ENCODE data around the gene C4B. TPM values are rescaled to one million over a fixed set of nuclear protein-coding genes. Genes with fewer than 3 reads are reported as not detected.
"Not testable (repeated sequence)": the region's sequence is repeated elsewhere in the genome, so short reads cannot be mapped to it uniquely, and the experiment has no call there.

Gene C4B
- total RNA-seq, 1 experiment from 2014 or later = 1.1 TPM

DNA sequence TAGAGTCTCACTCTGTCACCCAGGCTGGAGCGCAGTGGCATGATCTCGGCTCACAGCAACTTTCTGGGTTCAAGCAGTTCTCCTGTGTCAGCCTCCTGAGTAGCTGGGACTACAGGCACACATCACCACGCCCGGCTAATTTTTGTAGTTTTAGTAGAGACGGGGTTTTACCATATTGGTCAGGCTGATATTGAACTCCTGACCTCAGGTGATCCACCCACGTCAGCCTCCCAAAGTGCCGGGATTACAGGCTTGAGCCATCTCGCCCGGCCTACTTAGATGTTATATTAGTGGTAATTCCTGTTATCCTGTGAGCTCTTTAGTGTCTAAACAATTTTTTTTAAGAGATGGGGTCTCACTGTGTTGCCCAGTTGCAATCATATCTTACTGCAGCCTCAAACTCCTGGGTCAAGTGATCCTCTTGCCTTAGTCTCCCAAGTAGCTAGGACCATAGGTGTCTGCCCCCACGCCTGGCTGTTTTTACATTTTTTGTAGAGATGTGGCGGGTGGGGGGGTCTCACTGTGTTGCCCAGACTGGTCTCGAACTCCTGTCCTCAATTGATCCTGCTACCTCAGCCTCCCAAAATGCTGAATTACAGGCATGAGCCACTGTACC, 36.7 kb upstream of the C4B start:
- H3K4me3 ChIP-seq (ENCODE audit: low read depth, low read length) = no peak overlapping the region
- H3K4me3 Mint-ChIP-seq (ENCODE audit: unreplicated experiment) = no peak overlapping the region
- POLR2A ChIA-PET = no interaction called here
- H3K4me1 ChIP-seq = no peaks in the 10 kb centered on the region
- H3K36me3 ChIP-seq (ENCODE audit: control insufficient read depth, insufficient read depth, low read length) = no peaks in the 10 kb centered on the region; the same call in 1 of the 2 replicates
- TF ChIP-seq, protein P1, sequence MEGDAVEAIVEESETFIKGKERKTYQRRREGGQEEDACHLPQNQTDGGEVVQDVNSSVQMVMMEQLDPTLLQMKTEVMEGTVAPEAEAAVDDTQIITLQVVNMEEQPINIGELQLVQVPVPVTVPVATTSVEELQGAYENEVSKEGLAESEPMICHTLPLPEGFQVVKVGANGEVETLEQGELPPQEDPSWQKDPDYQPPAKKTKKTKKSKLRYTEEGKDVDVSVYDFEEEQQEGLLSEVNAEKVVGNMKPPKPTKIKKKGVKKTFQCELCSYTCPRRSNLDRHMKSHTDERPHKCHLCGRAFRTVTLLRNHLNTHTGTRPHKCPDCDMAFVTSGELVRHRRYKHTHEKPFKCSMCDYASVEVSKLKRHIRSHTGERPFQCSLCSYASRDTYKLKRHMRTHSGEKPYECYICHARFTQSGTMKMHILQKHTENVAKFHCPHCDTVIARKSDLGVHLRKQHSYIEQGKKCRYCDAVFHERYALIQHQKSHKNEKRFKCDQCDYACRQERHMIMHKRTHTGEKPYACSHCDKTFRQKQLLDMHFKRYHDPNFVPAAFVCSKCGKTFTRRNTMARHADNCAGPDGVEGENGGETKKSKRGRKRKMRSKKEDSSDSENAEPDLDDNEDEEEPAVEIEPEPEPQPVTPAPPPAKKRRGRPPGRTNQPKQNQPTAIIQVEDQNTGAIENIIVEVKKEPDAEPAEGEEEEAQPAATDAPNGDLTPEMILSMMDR (IDR thresholded peaks at IDR 0.05; ENCODE audit: insufficient read depth in 1 of 2, low read depth in 1 of 2, low read length in 1 of 2, severe bottlenecking in 1 of 2, unreplicated experiment in 1 of 2) = no peak
- BruUV-seq (replicated peaks) = no TSS peak
- no peaks in the 10 kb centered on the region for H3K27me3 ChIP-seq (replicated peaks; ENCODE audit: control insufficient read depth, insufficient read depth, low read length)
- peaks cover 9% of the 10 kb centered on the region for H3K4me1 Mint-ChIP-seq (ENCODE audit: low read depth, unreplicated experiment)
- H3K36me3 Mint-ChIP-seq (ENCODE audit: insufficient read depth, unreplicated experiment) = peaks cover 21% of the 10 kb centered on the region
- H3K27me3 Mint-ChIP-seq (ENCODE audit: insufficient read depth, unreplicated experiment) = no peaks in the 10 kb centered on the region
- no peaks in the 10 kb centered on the region for H3K9me3 ChIP-seq
- H3K27ac Mint-ChIP-seq (ENCODE audit: unreplicated experiment) = no peak overlapping the region
- no peaks in the 10 kb centered on the region for H3K9me3 Mint-ChIP-seq (ENCODE audit: unreplicated experiment)
- CTCF ChIA-PET = interaction anchor here (0.7 kb wide), 2 partner anchors 101 to 207 kb away, joined by 3 to 4 read pairs; no protein-coding TSS in a partner anchor
- DNase-seq = no peak
- intact Hi-C loops (cut with micrococcal nuclease; ENCODE audit: unreplicated experiment) = no loop called here

DNA sequence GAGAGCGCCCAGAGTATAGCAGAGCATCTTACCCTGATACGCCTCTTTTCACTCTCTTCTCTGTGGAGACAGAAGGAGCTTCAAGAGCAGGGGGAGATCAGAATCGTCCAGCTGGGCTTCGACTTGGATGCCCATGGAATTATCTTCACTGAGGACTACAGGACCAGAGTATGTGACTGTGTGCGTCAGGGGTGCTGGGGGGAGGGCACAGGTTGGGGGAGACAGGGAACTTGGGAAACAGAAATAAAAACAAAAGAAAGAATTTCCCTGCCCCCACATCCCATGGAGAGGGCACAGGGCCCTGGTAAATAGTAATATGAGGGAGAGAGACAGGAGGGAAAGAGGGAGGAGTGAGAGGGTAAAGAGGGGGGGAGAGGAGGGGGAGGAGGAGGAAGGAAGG, 35.8 kb upstream of the C4B start:
- ChIA-PET POLR2A (no interaction called here), CTCF (no interaction called here)
- intact Hi-C loops (cut with micrococcal nuclease; ENCODE audit: unreplicated experiment) = no loop called here
- no peaks in the 10 kb centered on the region for H3K9me3 Mint-ChIP-seq (ENCODE audit: unreplicated experiment)
- DNase-seq = no peak
- H3K4me3 Mint-ChIP-seq (ENCODE audit: unreplicated experiment) = no peak overlapping the region
- Histone ChIP-seq H3K27me3 (replicated peaks; ENCODE audit: control insufficient read depth, insufficient read depth, low read length) (no peaks in the 10 kb centered on the region), H3K4me3 (ENCODE audit: low read depth, low read length) (no peak overlapping the region), H3K9me3 (no peaks in the 10 kb centered on the region), H3K36me3 (ENCODE audit: control insufficient read depth, insufficient read depth, low read length) (no peaks in the 10 kb centered on the region; the same call in 1 of the 2 replicates), H3K4me1 (no peaks in the 10 kb centered on the region)
- H3K27me3 Mint-ChIP-seq (ENCODE audit: insufficient read depth, unreplicated experiment) = no peaks in the 10 kb centered on the region
- TF ChIP-seq, protein P1 (IDR thresholded peaks at IDR 0.05; ENCODE audit: insufficient read depth in 1 of 2, low read depth in 1 of 2, low read length in 1 of 2, severe bottlenecking in 1 of 2, unreplicated experiment in 1 of 2) = no peak
- peaks cover 12% of the 10 kb centered on the region for H3K36me3 Mint-ChIP-seq (ENCODE audit: insufficient read depth, unreplicated experiment)
- no TSS peak for BruUV-seq (replicated peaks)
- H3K27ac Mint-ChIP-seq (ENCODE audit: unreplicated experiment) = no peak overlapping the region
- H3K4me1 Mint-ChIP-seq (ENCODE audit: low read depth, unreplicated experiment) = no peaks in the 10 kb centered on the region

DNA sequence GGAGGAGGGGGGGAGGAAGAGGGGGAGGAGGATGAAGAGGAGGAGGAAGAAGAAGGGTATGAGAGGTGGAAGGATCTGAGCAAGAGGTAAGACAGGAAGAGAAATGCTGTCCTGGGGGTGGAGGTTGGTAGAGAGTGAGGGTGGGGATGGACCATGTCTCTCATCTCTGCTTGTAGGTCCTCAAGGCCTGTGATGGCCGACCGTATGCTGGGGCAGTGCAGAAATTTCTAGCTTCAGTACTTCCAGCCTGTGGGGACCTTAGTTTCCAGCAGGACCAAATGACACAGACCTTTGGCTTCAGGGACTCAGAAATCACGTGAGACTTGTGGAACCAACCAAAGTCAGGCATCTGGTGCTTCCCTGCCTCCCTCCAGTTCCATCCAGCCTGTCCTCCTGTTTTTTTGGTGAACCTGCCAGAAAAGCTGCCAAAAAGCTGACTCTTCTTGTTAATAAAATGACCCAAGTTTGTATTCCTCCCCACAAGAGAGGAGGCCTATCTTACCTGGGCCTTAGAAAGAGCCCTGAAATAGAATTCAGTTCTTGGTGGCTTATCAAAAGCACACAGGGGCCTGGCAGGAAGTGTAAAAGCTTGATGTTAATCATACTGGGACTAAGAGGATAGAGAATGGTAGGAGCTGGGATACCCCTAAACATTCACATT, 35.2 kb upstream of the C4B start:
- Histone ChIP-seq H3K27me3 (replicated peaks; ENCODE audit: control insufficient read depth, insufficient read depth, low read length) (no peaks in the 10 kb centered on the region), H3K9me3 (no peaks in the 10 kb centered on the region), H3K36me3 (ENCODE audit: control insufficient read depth, insufficient read depth, low read length) (no peaks in the 10 kb centered on the region; the same call in 1 of the 2 replicates), H3K4me3 (ENCODE audit: low read depth, low read length) (no peak overlapping the region), H3K4me1 (no peaks in the 10 kb centered on the region)
- intact Hi-C loops (cut with micrococcal nuclease; ENCODE audit: unreplicated experiment) = no loop called here
- ChIA-PET CTCF (no interaction called here), POLR2A (no interaction called here)
- Mint-ChIP-seq H3K27me3 (ENCODE audit: insufficient read depth, unreplicated experiment) (no peaks in the 10 kb centered on the region), H3K4me1 (ENCODE audit: low read depth, unreplicated experiment) (no peaks in the 10 kb centered on the region), H3K36me3 (ENCODE audit: insufficient read depth, unreplicated experiment) (peaks cover 7% of the 10 kb centered on the region), H3K27ac (ENCODE audit: unreplicated experiment) (peak overlapping the region; percentile 6), H3K9me3 (ENCODE audit: unreplicated experiment) (no peaks in the 10 kb centered on the region), H3K4me3 (ENCODE audit: unreplicated experiment) (no peak overlapping the region)
- TF ChIP-seq, protein P1 (IDR thresholded peaks at IDR 0.05; ENCODE audit: insufficient read depth in 1 of 2, low read depth in 1 of 2, low read length in 1 of 2, severe bottlenecking in 1 of 2, unreplicated experiment in 1 of 2) = no peak
- no TSS peak for BruUV-seq (replicated peaks)
- DNase-seq = no peak

DNA sequence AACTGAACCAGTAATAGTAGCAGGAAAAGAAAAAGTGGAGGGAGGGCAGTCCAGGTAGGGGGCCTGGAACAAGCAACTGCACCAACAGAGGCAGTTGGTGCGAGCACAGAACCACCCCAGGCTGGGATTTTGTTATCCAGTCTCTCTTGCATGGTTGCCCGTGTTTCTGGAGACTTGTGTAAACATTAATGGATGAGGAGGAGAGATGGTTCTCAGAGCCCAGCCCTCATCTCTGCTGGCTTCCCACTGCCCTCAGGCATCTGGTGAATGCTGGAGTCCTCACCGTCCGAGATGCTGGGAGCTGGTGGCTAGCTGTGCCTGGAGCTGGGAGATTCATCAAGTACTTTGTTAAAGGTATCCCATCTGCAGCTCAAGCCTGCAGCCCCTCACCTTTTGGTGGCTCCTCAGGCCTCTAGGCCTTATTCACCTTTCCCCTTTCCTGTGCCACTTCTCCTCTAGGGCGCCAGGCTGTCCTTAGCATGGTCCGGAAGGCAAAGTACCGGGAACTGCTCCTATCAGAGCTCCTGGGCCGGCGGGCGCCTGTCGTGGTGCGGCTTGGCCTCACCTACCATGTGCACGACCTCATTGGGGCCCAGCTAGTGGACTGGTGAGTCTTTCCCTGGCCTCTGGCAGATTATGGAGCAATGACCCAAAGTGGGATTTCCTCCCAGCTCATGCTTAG, 34.3 kb upstream of the C4B start:
- H3K36me3 Mint-ChIP-seq (ENCODE audit: insufficient read depth, unreplicated experiment); H3K9me3 ChIP-seq; POLR2A ChIA-PET; H3K4me1 Mint-ChIP-seq (ENCODE audit: low read depth, unreplicated experiment); H3K36me3 ChIP-seq (ENCODE audit: control insufficient read depth, insufficient read depth, low read length); H3K4me3 ChIP-seq (ENCODE audit: low read depth, low read length); H3K27me3 ChIP-seq (replicated peaks; ENCODE audit: control insufficient read depth, insufficient read depth, low read length); H3K4me1 ChIP-seq; BruUV-seq (replicated peaks); H3K4me3 Mint-ChIP-seq (ENCODE audit: unreplicated experiment); intact Hi-C loops (cut with micrococcal nuclease; ENCODE audit: unreplicated experiment); CTCF ChIA-PET; DNase-seq; H3K9me3 Mint-ChIP-seq (ENCODE audit: unreplicated experiment); H3K27me3 Mint-ChIP-seq (ENCODE audit: insufficient read depth, unreplicated experiment): not testable (repeated sequence)
- H3K27ac Mint-ChIP-seq (ENCODE audit: unreplicated experiment) = peak overlapping the region; percentile 6

DNA sequence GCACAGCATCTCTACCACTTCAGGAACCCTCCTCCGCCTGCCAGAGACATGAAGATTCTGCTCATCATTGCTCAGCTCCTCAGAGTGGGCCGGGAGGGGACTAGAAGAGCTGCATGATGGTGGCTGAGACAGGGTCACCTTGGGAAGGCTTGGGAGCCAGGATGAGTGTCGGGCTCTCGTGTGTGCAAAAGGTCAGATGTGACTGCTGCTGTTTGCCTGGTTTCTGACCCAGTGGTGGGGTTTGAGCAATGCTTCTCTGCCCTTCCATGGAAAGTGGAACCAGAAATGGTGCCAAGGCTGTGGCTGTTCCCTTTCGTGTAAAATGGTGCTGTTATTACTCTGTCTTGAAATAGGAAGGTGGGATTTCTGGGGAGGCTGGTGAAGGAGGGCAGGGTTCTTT, 33.6 kb upstream of the C4B start:
- H3K36me3 Mint-ChIP-seq (ENCODE audit: insufficient read depth, unreplicated experiment); intact Hi-C loops (cut with micrococcal nuclease; ENCODE audit: unreplicated experiment); DNase-seq; H3K27me3 ChIP-seq (replicated peaks; ENCODE audit: control insufficient read depth, insufficient read depth, low read length); H3K4me3 Mint-ChIP-seq (ENCODE audit: unreplicated experiment); H3K4me1 ChIP-seq; POLR2A ChIA-PET; H3K27me3 Mint-ChIP-seq (ENCODE audit: insufficient read depth, unreplicated experiment); H3K9me3 Mint-ChIP-seq (ENCODE audit: unreplicated experiment); H3K27ac Mint-ChIP-seq (ENCODE audit: unreplicated experiment); H3K36me3 ChIP-seq (ENCODE audit: control insufficient read depth, insufficient read depth, low read length); H3K9me3 ChIP-seq; BruUV-seq (replicated peaks); H3K4me3 ChIP-seq (ENCODE audit: low read depth, low read length); H3K4me1 Mint-ChIP-seq (ENCODE audit: low read depth, unreplicated experiment); CTCF ChIA-PET: not testable (repeated sequence)

All from Caco-2 (cell line).